LNCaP clone FGC (cell line): ENCODE data around the gene EIF2AK2.

Experiments
- DNase-seq: peaks from one replicate; pipeline ENCODE4 v3.0.0-alpha.2; 2011; ENCODE audit warnings: low read depth
- H3K4me3 ChIP-seq: 2 replicates; pipeline ENCODE4 v1.5.1; 2011; ENCODE audit warnings: mild to moderate bottlenecking, low read depth, low read length, control low read depth
- TF ChIP-seq, protein P1 (sequence below): IDR thresholded peaks from 2 replicates; pipeline ENCODE4 v1.5.1; 2012; ENCODE audit warnings: mild to moderate bottlenecking; ENCODE audit not compliant: control insufficient read depth, insufficient read depth; ENCODE audit errors: extremely low read depth

Gene EIF2AK2

DNA sequence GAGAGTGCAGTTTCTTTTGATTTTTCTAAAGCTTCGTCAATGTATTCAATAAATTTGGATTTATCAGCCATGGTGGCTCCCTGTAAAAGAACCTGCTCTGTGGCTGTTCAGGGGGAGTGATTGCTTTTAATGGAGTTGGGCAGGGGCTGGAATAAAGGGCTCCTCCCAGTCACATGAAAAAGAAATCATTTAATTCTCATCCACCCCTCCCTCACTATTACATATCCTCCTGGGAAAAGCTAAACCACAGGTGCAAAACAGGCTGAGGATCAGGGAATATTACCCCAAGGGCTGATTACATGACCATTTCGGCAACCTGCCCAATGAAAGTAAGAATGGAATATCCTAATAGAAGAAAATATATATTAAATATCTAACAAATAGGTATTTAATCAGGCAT, 31.8 kb upstream of the EIF2AK2 start, which contains the start of gene SULT6B1:
SULT6B1 (minus strand) TSS at position 101 of the 400 bp plus-strand sequence; CDS start at position 71, 30 bp downstream.
- TF ChIP-seq, protein P1, sequence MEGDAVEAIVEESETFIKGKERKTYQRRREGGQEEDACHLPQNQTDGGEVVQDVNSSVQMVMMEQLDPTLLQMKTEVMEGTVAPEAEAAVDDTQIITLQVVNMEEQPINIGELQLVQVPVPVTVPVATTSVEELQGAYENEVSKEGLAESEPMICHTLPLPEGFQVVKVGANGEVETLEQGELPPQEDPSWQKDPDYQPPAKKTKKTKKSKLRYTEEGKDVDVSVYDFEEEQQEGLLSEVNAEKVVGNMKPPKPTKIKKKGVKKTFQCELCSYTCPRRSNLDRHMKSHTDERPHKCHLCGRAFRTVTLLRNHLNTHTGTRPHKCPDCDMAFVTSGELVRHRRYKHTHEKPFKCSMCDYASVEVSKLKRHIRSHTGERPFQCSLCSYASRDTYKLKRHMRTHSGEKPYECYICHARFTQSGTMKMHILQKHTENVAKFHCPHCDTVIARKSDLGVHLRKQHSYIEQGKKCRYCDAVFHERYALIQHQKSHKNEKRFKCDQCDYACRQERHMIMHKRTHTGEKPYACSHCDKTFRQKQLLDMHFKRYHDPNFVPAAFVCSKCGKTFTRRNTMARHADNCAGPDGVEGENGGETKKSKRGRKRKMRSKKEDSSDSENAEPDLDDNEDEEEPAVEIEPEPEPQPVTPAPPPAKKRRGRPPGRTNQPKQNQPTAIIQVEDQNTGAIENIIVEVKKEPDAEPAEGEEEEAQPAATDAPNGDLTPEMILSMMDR, result no peak
- no peak for DNase-seq
- H3K4me3 ChIP-seq, result no peak within 1 kb of the TSS

DNA sequence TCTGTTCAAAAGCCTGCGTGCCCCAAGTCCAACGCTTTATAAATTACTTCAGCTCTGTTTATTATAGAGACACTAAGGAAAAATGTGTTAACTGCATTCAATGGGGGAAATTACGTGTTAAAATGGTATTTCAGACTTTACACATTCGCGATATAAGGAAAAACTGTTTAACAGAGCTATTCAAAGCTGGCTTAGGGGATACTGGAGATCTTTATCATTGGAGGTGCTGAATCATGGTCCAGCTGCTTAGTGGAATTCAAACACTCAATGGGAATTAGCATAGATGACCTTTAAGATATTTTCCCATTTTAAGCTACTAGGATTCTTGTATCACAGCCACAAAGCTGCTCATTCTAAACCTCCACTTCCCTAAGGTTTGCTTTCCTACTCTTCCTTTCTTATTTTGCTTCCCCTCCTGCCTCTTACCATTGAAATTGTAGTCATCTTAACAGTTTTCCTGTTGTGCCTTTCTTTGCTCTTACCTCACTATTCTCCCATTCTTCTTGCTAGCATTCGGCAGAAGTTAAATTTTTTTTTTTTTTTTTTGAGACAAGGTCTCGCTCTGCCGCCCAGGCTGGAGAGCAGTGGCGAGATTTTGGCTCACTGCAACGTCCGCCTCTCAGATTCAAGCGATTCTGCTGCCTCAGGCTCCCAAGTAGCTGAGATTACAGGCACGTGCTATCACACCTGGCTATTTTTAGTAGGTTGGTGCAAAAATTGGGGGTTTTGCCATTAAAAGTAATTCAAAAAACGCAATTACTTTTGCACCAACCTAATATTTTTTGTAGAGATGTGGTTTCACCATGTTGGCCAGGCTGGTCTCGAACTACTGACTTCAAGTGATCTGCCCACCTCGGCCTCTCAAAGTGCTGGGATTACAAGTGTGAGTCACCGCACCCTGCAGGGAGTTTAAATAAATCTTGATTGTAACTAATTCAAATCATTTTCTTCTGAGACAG, 25.2 kb upstream of the EIF2AK2 start:
- TF ChIP-seq, protein P1, result no peak
- H3K4me3 ChIP-seq, result no peak overlapping the region
- no peak for DNase-seq

GRCh38 chr2:37180640-37181039, 23.9 kb upstream of the EIF2AK2 start:
- TF ChIP-seq, protein P1, result no peak
- DNase-seq, result no peak
- H3K4me3 ChIP-seq, result no peak overlapping the region

- TF ChIP-seq, protein P1, result no peak
- no peak for DNase-seq
- H3K4me3 ChIP-seq, result no peak overlapping the region
These were observed 23.3 kb upstream of the EIF2AK2 start for GRCh38 chr2:37180006-37180639.

DNA sequence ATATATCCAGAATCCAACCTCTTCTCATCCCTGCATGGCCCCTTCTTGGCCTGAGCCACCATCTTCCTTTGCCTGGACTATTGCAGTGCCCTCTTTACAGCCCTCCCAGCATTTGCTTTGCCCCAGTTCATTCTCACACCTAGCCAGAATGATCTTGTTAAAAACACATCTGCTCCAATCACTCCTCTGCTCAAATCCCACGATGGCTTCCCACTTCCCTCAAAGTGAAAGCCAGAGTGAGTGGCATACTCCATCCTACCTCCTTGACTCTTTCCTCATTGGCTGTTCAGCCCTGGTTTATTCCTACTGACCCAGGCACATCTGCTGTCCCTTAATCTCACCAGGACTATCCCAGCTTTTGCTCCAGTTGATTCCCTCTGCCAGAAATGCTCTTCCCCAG, 17.0 kb upstream of the EIF2AK2 start:
- no peak for DNase-seq
- no peak overlapping the region for H3K4me3 ChIP-seq
- TF ChIP-seq, protein P1, result no peak

DNA sequence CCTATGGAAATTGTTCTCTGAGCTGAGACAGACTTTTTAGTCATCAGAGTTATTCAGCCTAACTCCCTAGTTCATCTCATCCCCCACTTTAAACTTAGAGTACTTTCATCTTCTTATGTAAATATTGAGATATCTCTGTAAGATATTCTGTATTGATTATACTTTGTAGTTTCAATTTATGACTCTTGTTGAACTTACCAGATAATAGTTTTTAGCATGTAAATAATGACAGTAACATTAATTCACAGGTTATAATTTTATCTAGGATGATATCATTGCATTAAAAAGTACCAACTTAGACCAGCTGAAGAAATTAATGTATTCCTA, 14.8 kb upstream of the EIF2AK2 start:
- TF ChIP-seq, protein P1, result no peak
- DNase-seq, result no peak
- H3K4me3 ChIP-seq, result no peak overlapping the region
